Body of pancreas (tissue), 4 donors: ENCODE measurements around the gene OR3A2.

Experiments used
- CTCF ChIP-seq, 7 experiments: fragments of 450-650 bp in 4 of 7; fragments of 200-600 bp in 3 of 7; sonication (generic) in 3 of 7; IDR thresholded peaks; one replicate each; pipeline ENCODE4 v1.5.1; 2016 to 2019; ENCODE audit warnings: antibody characterized with exemption in 7 of 7
- POLR2A ChIP-seq, 3 donors: fragments of 450-650 bp; IDR thresholded peaks; one replicate each; pipeline ENCODE4 v1.6.1; 2016; ENCODE audit warnings: antibody characterized with exemption in 3 of 3, mild to moderate bottlenecking in 2 of 3

- no peak for TF ChIP-seq POLR2A (IDR thresholded peaks at IDR 0.05)
- no peak for TF ChIP-seq CTCF (IDR thresholded peaks at IDR 0.05)
These were observed 103.2 kb downstream of the OR3A2 start for GRCh38 chr17:3282901-3283300.
